GM19452 (cell line): ENCODE measurements around the gene TUBA1A.
"Not testable (repeated sequence)": the region's sequence is repeated elsewhere in the genome, so short reads cannot be mapped to it uniquely, and the experiment has no call there.

Experiments
- ATAC-seq: cut with Tn5 transposase; IDR thresholded peaks from one replicate; pipeline ENCODE4 v1.9.1; 2021; ENCODE audit not compliant: unreplicated experiment

The TUBA1A gene

GRCh38 chr12:49160399-49160798 is 28.5 kb downstream of the TUBA1A start:
- no peak for ATAC-seq

GRCh38 chr12:49154221-49154620 is 34.7 kb downstream of the TUBA1A start:
- ATAC-seq: no peak

GRCh38 chr12:49147384-49147783 is 41.5 kb downstream of the TUBA1A start:
- ATAC-seq: no peak

GRCh38 chr12:49146406-49146805 is 42.5 kb downstream of the TUBA1A start:
- no peak for ATAC-seq

GRCh38 chr12:49144384-49144783 is 44.5 kb downstream of the TUBA1A start:
- no peak for ATAC-seq

- ATAC-seq: no peak
Measured at GRCh38 chr12:49138999-49139398, 49.9 kb downstream of the TUBA1A start.

- no peak for ATAC-seq
Measured at GRCh38 chr12:49138587-49138986, 50.3 kb downstream of the TUBA1A start.

- ATAC-seq: no peak
Measured at GRCh38 chr12:49137476-49137875, 51.4 kb downstream of the TUBA1A start.

GRCh38 chr12:49136997-49137396 is 51.9 kb downstream of the TUBA1A start:
- not testable (repeated sequence) for ATAC-seq
